DOHH2 (cell line): ENCODE measurements around the gene WDR87.

Source experiments
- EZH2phosphoT487 ChIP-seq: fragments of 200-600 bp; sonication (generic); IDR thresholded peaks from 2 replicates; pipeline ENCODE4 v1.6.1; 2017; ENCODE audit warnings: borderline replicate concordance, mild to moderate bottlenecking, antibody characterized with exemption, low read length, moderate library complexity, mixed read lengths
- TF ChIP-seq, protein P1 (sequence below): fragments of 200-600 bp; sonication (generic); IDR thresholded peaks from one replicate; pipeline ENCODE4 v1.5.1; 2014; ENCODE audit warnings: antibody characterized with exemption, mild to moderate bottlenecking, low read depth, low read length; ENCODE audit not compliant: poor library complexity, severe bottlenecking

DNA sequence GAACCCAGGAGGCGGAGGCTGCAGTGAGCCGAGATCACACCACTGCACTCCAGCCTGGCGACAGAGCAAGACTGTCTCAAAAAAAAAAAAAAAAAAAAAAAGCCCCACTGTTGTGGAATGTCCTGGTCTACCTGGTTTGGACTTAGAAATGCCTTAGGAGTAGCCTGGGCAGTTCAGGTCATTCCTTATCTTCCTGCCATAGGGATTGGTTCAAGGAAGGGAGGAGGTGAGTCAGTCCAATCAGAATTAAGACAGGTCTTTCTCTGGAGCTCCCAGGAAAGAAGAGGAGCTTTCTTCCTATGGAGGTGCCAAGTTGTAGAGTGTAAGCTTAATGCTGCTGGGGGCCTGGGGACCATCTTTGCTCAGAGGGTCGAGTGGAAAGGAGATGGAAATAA is 45.4 kb upstream of the WDR87 start:
- TF ChIP-seq, protein P1, sequence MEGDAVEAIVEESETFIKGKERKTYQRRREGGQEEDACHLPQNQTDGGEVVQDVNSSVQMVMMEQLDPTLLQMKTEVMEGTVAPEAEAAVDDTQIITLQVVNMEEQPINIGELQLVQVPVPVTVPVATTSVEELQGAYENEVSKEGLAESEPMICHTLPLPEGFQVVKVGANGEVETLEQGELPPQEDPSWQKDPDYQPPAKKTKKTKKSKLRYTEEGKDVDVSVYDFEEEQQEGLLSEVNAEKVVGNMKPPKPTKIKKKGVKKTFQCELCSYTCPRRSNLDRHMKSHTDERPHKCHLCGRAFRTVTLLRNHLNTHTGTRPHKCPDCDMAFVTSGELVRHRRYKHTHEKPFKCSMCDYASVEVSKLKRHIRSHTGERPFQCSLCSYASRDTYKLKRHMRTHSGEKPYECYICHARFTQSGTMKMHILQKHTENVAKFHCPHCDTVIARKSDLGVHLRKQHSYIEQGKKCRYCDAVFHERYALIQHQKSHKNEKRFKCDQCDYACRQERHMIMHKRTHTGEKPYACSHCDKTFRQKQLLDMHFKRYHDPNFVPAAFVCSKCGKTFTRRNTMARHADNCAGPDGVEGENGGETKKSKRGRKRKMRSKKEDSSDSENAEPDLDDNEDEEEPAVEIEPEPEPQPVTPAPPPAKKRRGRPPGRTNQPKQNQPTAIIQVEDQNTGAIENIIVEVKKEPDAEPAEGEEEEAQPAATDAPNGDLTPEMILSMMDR, result no peak
- TF ChIP-seq EZH2phosphoT487, result no peak
